Erythroblast (primary cell): Measurements from ENCODE around the gene ZNF687.

Source experiments
- DNase-seq, 2 experiments: peaks; one replicate each; lab custom pipeline; 2025; lab: John Stamatoyannopoulos, UW
- GATA1 ChIP-seq: IDR thresholded peaks from 2 replicates; pipeline ENCODE4 v1.6.1; 2011; ENCODE audit warnings: low read depth, mild to moderate bottlenecking, control low read depth, low read length, moderate library complexity
- POLR2A ChIP-seq: IDR thresholded peaks from 2 replicates; pipeline ENCODE4 v1.6.1; 2011; ENCODE audit warnings: mild to moderate bottlenecking, low read length

Gene ZNF687

GRCh38 chr1:151312826-151313225 is 30.7 kb downstream of the ZNF687 start:
- TF ChIP-seq GATA1 (no peak), POLR2A (no peak)
- DNase-seq, result no peak

DNA sequence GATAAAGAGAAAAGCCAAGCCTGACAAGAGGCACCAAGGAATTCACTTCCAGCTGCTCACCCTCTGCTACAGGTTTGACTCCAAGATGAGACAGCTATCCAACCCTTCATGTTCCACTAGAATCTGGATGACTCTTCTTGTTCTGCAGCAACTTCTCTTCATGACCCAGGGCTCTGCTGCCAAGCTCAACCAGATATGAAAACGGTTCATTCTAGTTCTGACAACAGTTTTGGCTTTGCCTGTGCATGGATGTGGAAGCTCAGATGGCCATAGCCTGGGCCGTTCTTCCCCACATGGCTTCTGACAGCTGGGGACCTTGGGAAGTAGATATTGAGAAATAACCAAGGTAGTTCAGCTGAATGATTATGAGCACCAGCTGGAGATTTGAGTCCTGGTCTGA is 31.4 kb downstream of the ZNF687 start:
- DNase-seq, result peak in 1 of 2 experiments; percentile 46
- TF ChIP-seq POLR2A (no peak), GATA1 (no peak)

DNA sequence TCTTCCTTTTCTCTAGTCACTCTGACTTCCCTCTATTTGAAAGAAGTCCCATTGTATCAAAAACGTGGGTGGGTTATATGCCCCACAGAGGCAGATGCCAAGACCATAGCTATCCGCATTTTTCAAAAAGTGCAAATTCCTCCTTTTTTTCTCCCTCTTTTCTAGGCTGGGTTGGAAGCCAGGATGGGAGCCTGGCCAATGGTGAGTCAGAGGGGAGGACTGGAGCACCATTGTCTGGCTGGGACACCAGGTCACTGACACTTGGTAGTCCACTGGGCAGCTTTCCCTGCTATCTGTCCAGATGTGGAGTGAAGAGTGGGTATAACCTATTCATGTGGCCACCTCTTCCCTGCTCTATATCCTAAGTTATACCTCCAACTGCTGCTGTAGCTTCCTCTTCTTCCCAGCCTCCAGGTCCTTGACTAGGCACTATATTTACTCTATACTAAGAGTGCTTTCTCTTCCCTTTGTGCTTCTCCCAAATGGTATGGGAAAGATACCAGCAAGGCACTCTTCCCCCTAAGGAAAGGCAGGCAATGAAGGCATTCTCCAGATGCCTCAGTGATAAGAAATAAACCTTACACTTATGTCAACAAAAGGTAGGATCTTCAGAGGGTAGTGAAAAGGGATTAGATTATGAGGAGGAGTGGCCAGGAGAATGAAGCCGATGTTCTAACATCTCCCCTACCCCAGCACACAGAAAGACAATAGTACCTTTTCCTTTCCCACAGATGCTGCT is 32.2 kb downstream of the ZNF687 start:
- TF ChIP-seq GATA1 (no peak), POLR2A (no peak)
- peak in 1 of 2 experiments; percentile 28 for DNase-seq

GRCh38 chr1:151315565-151316235 is 33.6 kb downstream of the ZNF687 start:
- DNase-seq, result no peak
- TF ChIP-seq POLR2A (no peak), GATA1 (no peak)

DNA sequence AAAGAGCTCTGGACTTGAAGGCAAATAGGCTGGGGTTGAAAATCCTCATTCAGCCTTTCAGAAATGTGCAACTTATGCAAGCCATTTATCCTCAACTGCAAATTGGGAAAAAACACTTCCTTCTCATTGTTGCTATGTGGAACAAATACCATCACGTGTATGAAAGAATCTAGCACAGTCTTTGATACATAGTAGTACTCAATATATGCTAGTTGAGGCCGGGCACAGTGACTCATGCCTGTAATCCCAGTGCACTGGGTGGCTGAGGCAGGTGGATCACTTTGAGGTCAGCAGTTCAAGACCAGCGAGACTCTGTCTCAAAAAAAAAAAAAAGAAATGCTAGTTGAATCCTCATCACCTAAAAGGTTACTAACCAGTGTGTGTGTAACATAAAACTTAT is 36.9 kb downstream of the ZNF687 start:
- no peak for TF ChIP-seq GATA1
- DNase-seq, result no peak

GRCh38 chr1:151324390-151324930 is 42.4 kb downstream of the ZNF687 start:
- DNase-seq, result no peak
- TF ChIP-seq POLR2A (no peak), GATA1 (no peak)

DNA sequence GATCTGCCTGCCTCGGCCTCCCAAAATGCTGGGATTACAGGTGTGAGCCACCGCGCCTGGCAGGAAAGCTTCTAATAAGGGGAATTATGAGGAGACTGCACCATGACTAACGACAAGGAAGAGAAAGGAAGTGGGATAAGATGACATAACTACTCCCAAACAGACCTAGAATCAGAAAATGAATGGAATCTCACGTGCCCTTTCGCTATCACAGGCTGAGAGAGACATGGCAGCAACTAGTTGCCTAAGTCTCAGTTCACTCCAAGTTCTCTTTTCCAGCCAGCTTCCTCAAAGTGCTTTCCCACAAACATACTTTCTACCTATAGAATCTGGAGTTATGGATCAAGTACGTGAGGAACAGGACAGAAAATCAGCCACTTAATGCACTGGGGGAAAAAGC is 43.1 kb downstream of the ZNF687 start:
- TF ChIP-seq POLR2A (no peak), GATA1 (no peak)
- DNase-seq, result no peak

DNA sequence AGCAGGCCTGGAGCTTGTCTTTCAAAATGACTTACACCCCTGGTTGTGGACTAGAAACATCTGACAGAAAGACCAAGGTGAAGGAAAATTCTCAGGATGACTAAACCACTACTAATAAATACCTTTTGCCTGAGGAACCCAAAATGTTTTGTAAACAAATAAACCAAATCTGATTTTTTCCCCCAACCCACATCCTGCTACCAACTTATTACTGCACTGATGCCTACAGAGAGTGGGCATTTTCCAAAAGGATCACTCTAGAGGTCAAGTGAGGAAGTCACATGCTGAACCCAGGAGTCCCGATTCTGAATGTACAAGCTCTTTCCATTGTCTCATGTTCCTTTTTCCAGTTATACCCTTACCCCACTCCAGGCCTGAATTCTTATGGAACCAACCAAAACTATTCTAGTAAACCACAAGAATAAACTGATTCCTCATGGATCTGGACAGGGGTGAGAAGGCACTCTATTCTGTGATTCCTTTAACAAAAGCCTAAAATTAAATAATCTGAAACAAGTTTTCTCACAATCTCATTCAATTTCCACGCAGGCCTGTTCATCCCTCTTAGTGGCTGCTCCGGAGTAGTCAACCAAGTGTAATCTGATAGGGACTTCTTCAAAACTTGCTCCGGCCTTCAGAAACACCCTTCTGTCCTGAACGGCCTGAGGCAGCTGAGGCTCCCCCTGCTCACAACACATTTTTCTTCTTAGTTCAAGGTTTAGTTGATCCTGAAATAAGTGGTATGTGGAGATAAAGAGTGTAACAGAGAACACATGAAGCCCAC is 43.7 kb downstream of the ZNF687 start:
- peak in 1 of 2 experiments; percentile 39 for DNase-seq
- TF ChIP-seq POLR2A (no peak), GATA1 (no peak)

- DNase-seq, result peak; percentile 70 to 80
These were observed 44.6 kb downstream of the ZNF687 start for GRCh38 chr1:151326619-151327222.

GRCh38 chr1:151327223-151327902 is 45.3 kb downstream of the ZNF687 start, which contains the start of gene PI4KB:
Gene PI4KB, minus strand, starts transcription at chr1:151327416. Its CDS starts 10,935 bp downstream, at chr1:151316481.
- TF ChIP-seq GATA1, result no peak
- peak; percentile 68 for TF ChIP-seq POLR2A
- DNase-seq, result peak; percentile 98

More at GRCh38 chr1:151326619-151327222, 44.6 kb downstream of the ZNF687 start:
- no peak for TF ChIP-seq GATA1
- TF ChIP-seq POLR2A, result no peak

DNA sequence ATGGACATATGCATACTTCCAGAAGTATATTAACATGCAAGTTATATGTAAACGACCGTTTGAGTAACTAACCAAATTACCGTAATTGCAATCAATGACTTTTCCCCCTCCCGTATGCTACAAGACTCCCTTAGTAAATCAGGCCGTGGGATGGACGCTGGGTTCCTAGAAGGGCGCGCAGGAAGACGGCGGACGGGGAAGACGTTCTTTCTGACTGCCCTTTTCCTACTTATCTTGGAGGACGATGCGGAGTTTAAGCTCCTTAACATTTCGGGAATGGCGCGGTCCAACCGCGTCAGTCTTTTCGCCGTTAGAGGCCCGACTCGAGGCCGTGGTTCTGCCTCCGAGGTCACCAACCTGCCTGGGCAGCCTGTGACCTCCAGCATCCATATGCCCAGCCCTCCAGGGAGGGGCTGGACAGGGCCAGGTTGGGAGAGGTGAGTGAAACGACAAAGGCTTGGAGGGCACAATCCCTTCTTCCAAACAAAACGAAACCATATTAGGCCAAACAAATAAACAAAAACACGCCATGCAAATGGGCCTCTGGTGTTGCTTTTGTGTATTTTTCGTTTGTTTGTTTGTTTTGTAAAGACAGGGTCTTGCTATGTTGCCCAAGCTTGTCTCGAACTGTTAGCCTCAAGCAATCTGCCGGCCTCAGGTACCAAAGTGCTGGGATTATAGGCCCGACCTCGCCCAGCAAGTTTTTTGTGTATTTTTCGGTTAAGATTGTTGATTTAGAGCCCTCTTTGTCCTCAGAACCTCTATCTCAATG is 46.0 kb downstream of the ZNF687 start:
- no peak for TF ChIP-seq GATA1
- TF ChIP-seq POLR2A, result no peak
- no peak for DNase-seq

DNA sequence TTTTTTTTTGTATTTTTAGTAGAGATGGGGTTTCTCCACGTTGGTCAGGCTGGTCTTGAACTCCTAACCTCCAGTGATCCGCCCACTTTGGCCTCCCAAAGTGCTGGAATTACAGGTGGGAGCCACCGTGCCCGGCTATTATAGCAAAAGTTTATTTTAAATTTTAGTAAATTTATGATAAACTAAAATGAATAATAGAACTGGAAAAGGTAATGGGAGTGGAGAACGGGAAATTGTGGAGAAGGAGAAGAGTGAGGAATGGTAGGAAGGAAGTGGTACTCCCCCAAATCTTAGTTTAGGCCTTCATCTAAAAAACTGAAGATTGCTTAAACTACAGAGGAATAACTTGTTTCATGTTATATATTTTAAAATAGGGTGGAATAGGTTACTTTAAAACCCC is 52.7 kb downstream of the ZNF687 start:
- TF ChIP-seq POLR2A, result no peak
- TF ChIP-seq GATA1, result no peak
- DNase-seq, result no peak

DNA sequence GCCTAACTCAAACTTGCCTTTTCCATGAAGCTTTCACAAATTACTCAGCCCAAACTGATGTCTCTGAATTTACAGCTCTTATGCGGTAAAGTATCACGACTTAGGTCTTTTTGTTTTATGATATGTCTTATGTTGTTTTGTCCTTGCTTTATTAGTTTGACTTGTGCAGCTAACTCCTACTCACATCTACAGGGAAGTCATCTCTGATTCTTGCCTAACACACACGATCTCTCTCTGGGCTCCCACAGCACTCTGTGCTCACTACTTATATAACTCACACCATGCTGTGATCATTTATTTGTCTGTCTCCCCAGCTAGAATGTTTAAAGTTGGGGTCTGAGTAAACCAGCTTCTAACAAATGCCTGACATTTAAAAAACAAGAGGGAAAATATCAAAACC is 54.5 kb downstream of the ZNF687 start:
- TF ChIP-seq POLR2A (no peak), GATA1 (no peak)

More for the DNA sequence above, 54.5 kb downstream of the ZNF687 start:
- no peak for DNase-seq
